Globus pallidus (tissue), 1 donor: ENCODE measurements around the gene TRIM28.

Experiments
- DNase-seq: peaks from one replicate; pipeline ENCODE4 v3.0.0-alpha.2; 2015; ENCODE audit warnings: low spot score

TRIM28 gene

DNA sequence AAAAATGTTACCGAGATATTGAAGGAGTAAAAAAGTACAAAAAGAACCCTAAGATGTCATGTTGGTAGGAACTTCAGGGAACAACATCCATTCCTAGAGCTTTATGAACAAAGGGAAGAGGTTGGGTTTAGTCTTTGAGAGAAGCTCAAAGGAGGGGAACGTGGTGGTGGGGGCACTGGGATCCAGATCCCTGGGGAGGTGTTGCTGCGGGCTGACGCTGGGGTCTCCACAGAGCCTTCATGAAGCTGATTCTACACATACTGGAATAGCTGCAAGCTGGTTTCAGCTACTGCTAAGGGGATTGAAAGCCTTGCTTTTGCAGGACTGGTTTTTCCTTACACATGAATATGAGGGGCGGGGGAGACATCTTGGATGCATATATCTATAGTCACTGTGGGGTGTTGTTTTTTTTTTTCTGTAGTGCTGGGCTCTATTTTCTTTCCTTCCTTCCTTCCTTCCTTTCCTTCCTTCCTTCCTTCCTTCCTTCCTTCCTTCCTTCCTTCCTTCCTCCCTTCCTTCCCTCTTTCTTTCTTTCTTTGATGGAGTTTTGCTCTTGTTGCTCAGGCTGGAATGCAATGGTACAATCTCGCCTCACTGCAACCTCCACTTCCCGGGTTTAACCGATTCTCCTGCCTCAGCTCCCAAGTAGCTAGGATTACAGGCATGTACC lies 35.7 kb downstream of the TRIM28 start:
- DNase-seq: no peak

- DNase-seq: peak; percentile 79
These were observed 37.6 kb downstream of the TRIM28 start for GRCh38 chr19:58581227-58582141.

DNA sequence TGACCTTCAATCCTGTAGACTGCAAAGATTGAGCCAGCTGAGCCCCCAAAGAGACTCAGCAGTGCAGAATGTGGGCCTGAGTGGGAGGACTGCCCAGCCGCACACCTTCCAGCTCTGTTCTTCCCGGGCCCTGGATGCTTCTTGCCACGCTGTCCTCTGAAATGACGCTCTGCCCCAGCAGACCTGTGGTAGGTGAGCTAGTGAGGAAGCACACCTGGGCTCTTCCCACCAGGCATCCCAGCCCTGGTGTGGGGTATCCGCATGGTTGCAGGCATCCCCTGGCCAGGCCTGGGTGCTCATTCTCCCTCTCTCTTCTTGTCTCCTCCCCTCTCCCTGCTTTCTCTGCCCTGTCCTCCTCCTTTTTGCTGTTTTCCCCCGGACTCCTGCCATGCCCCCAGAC lies 39.1 kb downstream of the TRIM28 start:
- no peak for DNase-seq

- no peak for DNase-seq
These were observed 40.9 kb downstream of the TRIM28 start for GRCh38 chr19:58584498-58585441.

DNA sequence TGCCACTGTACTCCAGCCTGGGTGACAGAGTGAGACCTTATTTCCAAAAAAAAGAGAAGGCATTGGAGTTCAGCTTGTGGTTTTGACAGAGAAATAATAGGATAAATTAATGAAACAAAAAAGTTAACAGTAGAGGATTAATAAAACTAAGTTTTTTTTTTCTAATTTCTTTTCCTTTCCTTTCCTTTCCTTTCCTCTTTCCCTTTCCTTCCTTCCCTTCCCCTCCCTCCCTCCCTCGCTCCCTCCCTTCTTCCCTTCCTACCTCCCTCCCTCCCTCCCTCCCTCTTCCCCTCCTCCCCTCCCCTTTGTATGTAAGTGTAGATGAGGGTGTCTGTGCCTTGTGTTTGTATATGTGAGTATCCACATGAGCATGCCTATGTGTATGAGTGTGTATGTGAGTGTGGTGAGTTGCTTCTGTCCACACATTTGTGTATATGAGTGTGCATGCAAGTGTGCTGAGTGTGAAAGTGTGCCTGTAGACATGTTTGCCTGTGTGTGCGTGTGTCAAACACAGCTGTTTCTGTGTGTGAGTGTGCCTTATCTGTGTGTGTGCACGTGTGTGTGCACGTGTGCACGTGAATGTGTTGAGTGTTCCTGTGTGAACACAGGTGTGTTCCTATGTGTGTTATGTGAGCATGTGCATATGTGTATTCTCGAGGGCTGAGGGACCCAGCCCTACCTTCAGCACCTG lies 41.7 kb downstream of the TRIM28 start:
- no peak for DNase-seq

GRCh38 chr19:58586133-58586765 lies 42.4 kb downstream of the TRIM28 start:
- DNase-seq: no peak
